SK-N-MC (cell line): ENCODE measurements around the gene HUNK.

Experiments used
- EZH2 ChIP-seq: fragments of 200-600 bp; sonication (generic); IDR thresholded peaks from one replicate; pipeline ENCODE4 v1.6.1; 2017; ENCODE audit warnings: antibody characterized with exemption
- POLR2AphosphoS5 ChIP-seq: IDR thresholded peaks from 2 replicates; pipeline ENCODE4 v1.6.1; 2012; ENCODE audit warnings: mild to moderate bottlenecking, low read depth, low read length, borderline replicate concordance

- TF ChIP-seq POLR2AphosphoS5 (no peak), EZH2 (no peak)
These were observed 12.0 kb upstream of the HUNK start for GRCh38 chr21:31860851-31861250.
